ENCODE measurements around the gene PXDN.

Gene PXDN

GRCh38 chr2:1606421-1607235, 137.7 kb downstream of the PXDN start:
- DNase-seq, result no peak

DNA sequence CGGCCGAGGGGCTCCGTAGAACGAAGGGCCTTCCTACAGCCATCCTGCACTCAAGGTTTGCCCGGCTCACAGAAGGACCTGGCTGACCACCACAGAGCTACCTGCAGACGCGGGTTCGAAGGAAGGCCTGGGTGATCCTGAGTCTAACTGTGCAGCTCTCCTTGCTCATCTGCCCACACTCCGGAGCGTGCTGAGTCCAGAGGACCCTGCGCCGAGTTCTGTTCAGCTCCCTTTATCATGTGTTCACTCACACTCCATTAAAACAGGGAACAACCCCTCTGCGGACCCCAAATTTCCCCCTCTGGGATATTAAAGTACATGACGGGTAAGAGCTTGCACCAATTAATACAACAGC, 138.3 kb downstream of the PXDN start:
- DNase-seq, result no peak

- DNase-seq, result no peak
Observed at GRCh38 chr2:1605102-1606045, 138.9 kb downstream of the PXDN start.

DNA sequence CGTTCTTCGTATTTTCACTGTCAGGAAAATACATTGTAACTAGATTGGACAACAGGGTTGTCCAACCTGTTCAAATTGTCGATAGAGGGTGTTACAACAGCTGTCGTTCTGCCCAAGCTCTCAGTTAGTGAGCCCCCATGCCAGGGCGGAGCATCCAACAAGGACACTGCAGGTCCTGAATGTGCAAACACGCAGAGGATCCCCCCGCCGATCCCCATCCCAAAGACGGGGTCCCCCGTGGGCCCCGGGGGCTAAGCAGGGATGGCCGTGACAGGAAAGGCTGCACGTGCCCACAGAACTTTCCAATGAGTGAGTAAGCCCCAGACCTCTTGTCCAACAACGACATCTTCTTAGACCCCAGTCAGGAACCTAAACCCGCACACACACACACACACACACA, 140.8 kb downstream of the PXDN start:
- DNase-seq, result no peak

- no peak for DNase-seq
Observed at GRCh38 chr2:1603059-1603458, 141.3 kb downstream of the PXDN start.

DNA sequence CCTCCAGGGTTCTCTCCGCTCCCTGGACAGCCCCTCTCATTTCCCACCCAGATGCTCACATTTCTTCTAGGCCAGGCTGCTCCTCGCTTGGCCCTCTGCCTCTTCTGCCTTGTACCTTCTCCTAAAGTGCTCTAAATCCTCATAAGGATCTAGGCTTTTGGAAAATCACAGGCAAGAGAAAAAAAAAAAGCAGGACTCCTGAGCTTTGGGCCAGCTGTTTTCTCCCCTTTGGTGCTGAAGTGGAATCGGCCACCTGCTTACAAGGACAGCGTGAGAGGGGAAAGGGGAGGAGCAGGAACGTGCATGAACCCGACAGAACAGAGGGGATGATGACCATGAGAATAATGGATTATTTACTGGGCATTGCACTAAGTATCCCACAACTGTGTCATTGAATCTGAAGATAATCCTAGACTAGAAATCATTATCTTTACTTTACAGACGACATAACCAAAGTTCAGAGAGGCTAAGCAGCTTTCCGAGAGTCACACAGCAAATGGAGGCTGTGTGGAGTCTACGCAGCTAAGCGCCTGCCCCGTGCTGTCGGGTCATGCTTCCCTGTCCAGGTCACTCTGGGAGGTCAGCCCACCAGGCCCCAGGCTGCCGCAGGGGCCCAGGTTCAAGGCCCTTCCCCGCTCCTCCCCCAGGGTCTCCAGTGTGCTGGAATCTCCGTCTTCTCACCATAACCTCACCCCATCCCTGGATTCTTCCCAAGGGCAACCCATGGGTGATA, 141.9 kb downstream of the PXDN start:
- DNase-seq, result no peak

DNA sequence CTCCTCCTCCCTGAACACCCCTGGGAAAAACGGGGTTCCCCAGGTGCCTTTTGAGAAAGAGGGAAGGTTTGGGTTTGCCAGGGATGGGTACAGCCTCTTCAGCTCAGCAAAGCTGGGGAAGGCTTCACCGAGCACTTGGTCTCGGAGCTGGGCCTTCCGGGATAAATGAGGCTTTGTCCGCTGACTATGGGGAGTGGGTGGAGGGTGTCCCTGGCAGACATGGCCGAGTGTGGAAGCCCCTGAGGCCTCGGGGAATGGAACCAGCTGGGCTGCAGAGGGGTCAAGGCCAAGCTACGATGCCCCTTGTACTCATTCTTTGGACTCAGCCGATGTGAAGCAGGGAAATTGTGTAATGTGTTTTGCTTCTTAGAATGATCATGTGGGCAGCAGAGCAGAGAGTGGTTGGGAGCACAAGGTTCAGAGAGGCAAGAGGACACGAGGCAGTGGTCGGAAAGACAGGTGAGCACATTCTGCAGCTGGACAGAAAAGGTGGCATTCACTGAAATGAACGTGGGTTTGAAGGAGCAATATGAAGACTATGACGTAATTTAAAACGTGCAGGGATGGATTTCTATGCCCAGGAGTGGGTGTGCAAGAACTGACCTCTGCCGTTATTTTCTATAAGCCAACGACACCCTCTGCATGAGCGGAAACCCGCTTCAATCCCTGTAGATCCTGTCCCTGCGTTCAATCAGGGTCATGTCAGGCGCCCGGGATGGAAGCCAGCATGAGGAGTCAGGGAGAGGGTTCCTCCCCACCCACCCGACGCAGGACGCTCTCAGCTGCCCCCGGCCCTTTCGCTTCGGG, 142.6 kb downstream of the PXDN start:
- no peak for DNase-seq

DNA sequence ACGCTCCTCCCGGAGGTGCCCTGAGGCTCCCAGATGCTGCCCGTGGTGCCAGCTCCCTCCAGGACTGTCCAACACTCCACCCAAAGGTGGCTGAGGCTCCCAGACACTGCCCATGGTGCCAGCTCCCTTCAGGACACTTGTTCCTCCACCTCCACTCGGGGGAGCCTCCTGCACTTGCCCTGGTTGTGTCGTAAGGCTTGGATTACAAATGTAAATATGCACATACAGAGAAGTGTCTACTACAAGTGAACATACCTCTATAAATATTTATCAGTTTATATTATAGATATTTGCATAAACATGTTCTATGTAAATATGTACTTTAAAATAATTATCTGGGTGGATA, 143.3 kb downstream of the PXDN start:
- no peak for DNase-seq

- DNase-seq, result no peak
Observed at GRCh38 chr2:1600191-1601066, 143.9 kb downstream of the PXDN start.

DNA sequence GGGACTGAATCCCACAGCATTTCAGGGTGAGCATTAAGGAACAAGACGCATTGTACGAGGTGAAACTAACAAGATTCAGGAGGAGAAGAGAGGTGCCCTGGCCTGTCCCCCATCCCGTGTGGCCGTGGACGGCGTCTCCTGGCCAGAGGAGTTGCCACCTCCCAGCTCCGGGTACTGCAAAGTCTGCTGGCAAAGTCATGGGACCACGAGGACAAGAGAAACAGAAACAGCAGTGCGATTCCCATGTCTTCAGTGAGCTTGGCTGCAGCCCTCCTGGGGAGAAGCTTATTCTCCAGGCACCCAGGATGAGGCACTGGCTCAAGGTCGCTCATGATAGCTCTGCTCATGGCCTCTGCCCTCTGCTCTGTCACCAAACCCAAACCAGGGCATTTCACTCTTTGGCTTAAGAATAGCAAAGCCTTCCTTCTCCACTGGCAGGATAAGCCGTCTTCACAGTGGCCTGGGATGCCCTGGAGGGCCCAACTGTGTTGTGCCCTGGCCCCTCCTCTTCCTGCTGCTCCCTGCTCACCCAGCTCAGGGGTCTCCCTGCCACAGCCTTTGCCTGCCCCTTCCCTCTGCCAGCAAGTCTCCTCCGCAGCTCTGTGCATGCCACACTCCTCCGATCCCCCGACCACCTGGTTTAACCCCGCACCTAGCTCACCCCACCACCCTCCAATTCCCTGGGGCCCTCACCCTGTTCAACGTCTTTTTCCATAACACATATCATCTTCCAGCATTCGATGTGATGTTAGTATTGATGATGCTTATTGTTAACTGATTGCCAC, 144.8 kb downstream of the PXDN start:
- DNase-seq, result no peak

DNA sequence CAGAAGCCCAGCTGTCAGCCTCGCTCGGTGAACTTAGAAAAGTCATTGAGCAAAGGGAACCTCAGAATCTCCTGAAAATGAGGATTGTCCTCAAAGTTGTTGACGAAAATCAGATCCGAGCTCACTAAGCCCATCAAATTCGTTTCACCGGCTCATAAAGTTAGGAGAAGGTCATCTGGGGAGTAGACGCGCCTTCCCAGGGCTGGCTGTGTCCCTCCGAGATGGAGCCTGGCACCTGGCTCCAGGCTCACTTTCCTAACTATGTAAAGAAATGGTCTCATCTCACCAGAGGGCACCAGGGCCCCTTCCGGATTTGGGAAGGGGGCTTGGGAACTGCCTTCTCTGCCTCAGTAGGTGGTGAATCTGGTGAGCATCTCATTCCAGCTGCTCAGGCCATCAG, 145.5 kb downstream of the PXDN start:
- no peak for DNase-seq

DNA sequence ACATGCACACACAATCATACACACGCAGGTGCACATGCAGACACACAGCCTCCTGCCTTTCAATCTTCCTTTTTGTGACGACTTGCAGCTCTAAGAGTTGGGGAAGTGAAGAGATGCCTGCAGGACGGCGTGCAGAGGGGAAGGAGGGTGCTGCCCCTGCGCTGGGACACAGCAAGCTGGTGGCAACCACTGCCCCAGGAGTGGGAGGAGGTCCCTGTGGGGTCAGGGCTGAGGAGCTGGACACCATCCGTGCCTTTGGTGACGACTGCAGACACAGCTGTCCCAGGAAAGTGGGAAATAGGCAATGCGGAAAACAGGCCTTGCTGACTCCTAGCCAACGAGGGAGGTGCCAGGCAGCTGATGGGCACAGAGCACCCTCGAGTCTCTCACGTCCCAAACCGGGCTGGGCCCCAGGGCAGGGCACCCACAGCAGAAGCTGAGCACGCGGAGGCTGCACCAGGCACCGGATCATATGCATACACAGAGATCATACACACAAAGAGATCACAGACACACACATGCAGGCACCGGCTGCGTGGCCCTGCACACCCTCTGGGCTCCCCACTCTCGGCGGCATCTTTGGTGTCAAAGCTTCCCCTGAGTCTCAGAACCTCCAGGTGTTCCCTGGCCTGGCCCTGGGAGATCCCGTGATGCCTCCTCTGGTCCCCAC, 146.1 kb downstream of the PXDN start:
- DNase-seq, result no peak

DNA sequence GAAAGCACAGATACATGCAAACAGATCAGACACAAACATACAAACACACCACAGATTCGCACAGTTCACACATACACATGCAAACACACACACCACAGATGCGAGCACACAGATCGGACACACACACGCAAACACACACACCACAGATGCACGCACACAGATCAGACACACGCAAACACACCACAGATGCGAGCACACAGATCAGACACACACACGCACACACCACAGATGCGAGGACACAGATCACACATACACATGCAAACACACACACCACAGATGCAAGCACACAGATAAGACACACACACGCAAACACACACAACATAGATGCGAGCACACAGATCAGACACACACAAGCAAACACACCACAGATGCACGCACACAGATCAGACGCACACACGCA, 149.0 kb downstream of the PXDN start:
- DNase-seq, result no peak

DNA sequence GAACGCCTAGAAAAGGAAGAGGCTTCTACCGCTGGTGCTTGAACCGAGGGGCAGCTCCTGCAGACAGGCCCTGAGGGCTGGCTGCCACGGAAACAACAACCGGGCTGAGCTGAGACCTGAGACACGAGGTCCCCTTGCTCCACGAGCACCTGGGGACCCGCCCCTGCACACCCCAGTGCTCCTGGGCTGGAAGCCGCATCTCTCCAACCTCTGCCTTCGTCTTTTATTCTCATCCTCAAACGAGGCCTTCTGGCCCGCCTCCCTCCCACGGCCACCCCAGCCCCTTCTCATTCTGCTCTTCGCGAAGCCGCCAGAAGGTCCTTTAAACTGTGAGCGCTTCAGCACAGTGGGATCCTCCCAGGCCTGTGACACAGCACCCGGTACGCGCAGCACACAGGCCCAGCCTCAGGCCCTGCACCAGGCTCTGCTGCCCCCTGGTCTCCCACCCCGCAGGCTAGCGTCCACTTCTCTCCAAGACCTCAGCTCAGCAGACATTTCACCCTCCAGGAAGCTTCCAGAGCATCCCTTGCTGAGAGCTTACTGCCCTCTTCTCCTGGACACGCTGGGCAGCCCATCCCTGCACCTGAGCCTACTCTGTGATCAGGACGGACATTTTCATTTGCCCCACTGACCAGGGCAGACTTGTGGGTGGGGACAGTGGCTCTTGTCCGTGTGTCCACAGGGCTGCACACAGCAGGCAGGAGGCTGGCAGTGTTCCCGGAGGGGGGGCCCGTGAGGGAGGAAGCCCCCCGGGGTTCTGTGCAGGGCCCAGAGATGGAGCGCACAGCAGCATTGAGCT, 149.7 kb downstream of the PXDN start:
- DNase-seq, result no peak

- no peak for DNase-seq
Observed at GRCh38 chr2:1594123-1594372, 150.3 kb downstream of the PXDN start.

- no peak for DNase-seq
Observed at GRCh38 chr2:1593371-1594122, 150.8 kb downstream of the PXDN start.

- DNase-seq, result no peak
Observed at GRCh38 chr2:1591978-1592907, 152.1 kb downstream of the PXDN start.

GRCh38 chr2:1591461-1591770, 152.9 kb downstream of the PXDN start:
- DNase-seq, result no peak
